ENCODE results near the gene COG6. TPM values are rescaled to one million over a fixed set of nuclear protein-coding genes. Genes with fewer than 3 reads are reported as not detected.

COG6 gene
- total RNA-seq (2022; extraction: Qiagen RNA extraction; ENCODE audit: low read depth) = 4.4 to 12.6 TPM (median 8.2 TPM) in 5 replicates

DNA sequence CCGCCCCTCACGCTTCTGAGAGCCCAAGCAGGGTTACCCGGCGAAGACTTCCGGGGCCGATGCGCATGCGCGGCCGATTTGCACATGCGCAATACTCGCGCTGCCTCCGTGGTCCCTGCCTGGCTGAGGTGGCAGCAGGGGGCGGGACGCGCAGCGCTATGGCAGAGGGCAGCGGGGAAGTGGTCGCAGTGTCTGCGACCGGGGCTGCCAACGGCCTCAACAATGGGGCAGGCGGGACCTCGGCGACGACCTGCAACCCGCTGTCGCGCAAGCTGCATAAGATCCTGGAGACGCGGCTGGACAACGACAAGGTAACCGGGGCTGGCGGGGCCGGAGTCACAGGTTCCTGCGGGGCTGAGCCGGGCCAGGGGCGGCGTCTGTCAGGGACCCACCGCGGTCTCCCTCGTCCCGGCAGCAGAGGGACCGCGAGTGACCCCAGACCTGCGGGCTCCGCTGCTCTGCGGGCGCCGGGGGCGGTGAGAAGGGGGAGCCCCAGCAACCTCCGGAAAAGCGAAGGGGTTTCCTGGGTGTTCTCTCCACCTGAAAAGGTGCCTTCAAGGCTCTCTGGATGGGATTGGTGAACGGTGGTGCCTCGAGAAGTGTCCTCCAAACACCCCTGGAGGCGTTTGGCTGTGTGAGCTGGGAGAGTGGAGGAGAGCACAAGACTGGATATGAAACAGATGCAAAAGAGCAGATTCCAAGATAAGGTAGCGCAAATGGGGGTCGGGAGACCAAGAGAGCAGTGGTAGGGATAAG, at the start of gene COG6:
TSS of gene COG6 (plus strand) at position 94 of the 756 bp plus-strand sequence. CDS start at position 159, 65 bp downstream.

Other genes with a start within 250 kb of the COG6 start
- gene LHFPL6, start 52.5 kb upstream of the COG6 start, total RNA-seq (2022; extraction: Qiagen RNA extraction; ENCODE audit: low read depth) = 7.0 to 8.5 TPM (median 7.3 TPM) in 5 replicates